ENCODE measurements around the gene SUCLG2. TPM values are rescaled to one million over a fixed set of nuclear protein-coding genes. Genes with fewer than 3 reads are reported as not detected.

Gene SUCLG2
- total and polyA plus RNA-seq, 10 of the 15 experiments (the other 5 are each of a cell fraction or from before 2014, with no cell fraction given) = 17.8 to 50.9 (median 37.2) TPM

GRCh38 chr3:67458896-67459530 is 195.4 kb downstream of the SUCLG2 start:
- H3K4me2 ChIP-seq (ENCODE audit: control insufficient read depth, insufficient read depth) = no peak overlapping the region
- POLR2A ChIA-PET = no interaction called here
- H3K4me1 ChIP-seq (ENCODE audit: control insufficient read depth, insufficient read depth, low read length) = no peaks in the 10 kb centered on the region
- no peak overlapping the region for H3K27ac ChIP-seq (ENCODE audit: control insufficient read depth, insufficient read depth)
- RAD21 ChIA-PET (ENCODE audit: unreplicated experiment) = no interaction called here
- SMC1A ChIA-PET (ENCODE audit: uncharacterized antibody, unreplicated experiment) = no interaction called here
- CTCF ChIA-PET = no interaction called here
- no peak for DNase-seq (ENCODE audit: low read depth, low spot score)
- intact Hi-C loops (cut with micrococcal nuclease; ENCODE audit: unreplicated experiment) (no loop called here), in situ Hi-C loops (cut with MboI) (no loop called here)
- WGBS (ENCODE audit: insufficient coverage, insufficient replicate concordance, low lambda C conversion rate, missing lambda C conversion rate) = 97% methylated on average over 4 of the region's 4 CpGs
- no peak overlapping the region for H3K9ac ChIP-seq (ENCODE audit: control insufficient read depth, insufficient read depth, low read length)
- ATAC-seq = no peak
- BruUV-seq (replicated peaks) = no TSS peak
- no peak overlapping the region for H2AFZ ChIP-seq (ENCODE audit: control insufficient read depth, low read depth, low read length)
- H3K79me2 ChIP-seq (ENCODE audit: control insufficient read depth, insufficient read depth, low read length) = no peaks in the 10 kb centered on the region
- H3K9me3 ChIP-seq (replicated peaks; ENCODE audit: control insufficient read depth, insufficient read depth, low read length) = no peaks in the 10 kb centered on the region
- H3K27me3 ChIP-seq (replicated peaks in 1 of 2; ENCODE audit: control insufficient read depth in 2 of 2, insufficient read depth in 2 of 2, low read length in 1 of 2) = no peaks in the 10 kb centered on the region
- FAIRE-seq = no peak
- no peak overlapping the region for H3K4me3 ChIP-seq
- TF ChIP-seq SMAD1 (IDR thresholded peaks at IDR 0.05; ENCODE audit: low read depth, partially characterized antibody) (no peak), WRNIP1 (IDR thresholded peaks at IDR 0.05; ENCODE audit: borderline replicate concordance, low read depth, low read length) (no peak), ESRRA (IDR thresholded peaks at IDR 0.05; ENCODE audit: low read length) (no peak), ZNF24 (IDR thresholded peaks at IDR 0.05) (no peak), POLR2AphosphoS5 (IDR thresholded peaks at IDR 0.05; ENCODE audit: low read length) (no peak), TCF3 (IDR thresholded peaks at IDR 0.05; ENCODE audit: borderline replicate concordance, insufficient read depth, low read depth, low read length) (no peak), IKZF2 (IDR thresholded peaks at IDR 0.05) (no peak), ZNF384 (IDR thresholded peaks at IDR 0.05; ENCODE audit: borderline replicate concordance, low read depth, low read length) (no peak)
- no peaks in the 10 kb centered on the region for H4K20me1 ChIP-seq (ENCODE audit: control insufficient read depth, insufficient read depth)
- no peaks in the 10 kb centered on the region for H3K36me3 ChIP-seq (ENCODE audit: control insufficient read depth in 2 of 2, insufficient read depth in 2 of 2, low read length in 1 of 2)

GRCh38 chr3:67458408-67458807 is 196.0 kb downstream of the SUCLG2 start:
- intact Hi-C loops (cut with micrococcal nuclease; ENCODE audit: unreplicated experiment) (no loop called here), in situ Hi-C loops (cut with MboI) (no loop called here)
- WGBS (ENCODE audit: insufficient coverage, insufficient replicate concordance, low lambda C conversion rate, missing lambda C conversion rate) = 90% methylated on average over 5 of the region's 5 CpGs
- no peaks in the 10 kb centered on the region for H3K79me2 ChIP-seq (ENCODE audit: control insufficient read depth, insufficient read depth, low read length)
- no peak overlapping the region for H3K4me2 ChIP-seq (ENCODE audit: control insufficient read depth, insufficient read depth)
- no TSS peak for BruUV-seq (replicated peaks)
- ATAC-seq (no peak), FAIRE-seq (no peak), DNase-seq (ENCODE audit: low read depth, low spot score) (no peak)
- POLR2A ChIA-PET = no interaction called here
- H3K27me3 ChIP-seq (replicated peaks in 1 of 2; ENCODE audit: control insufficient read depth in 2 of 2, insufficient read depth in 2 of 2, low read length in 1 of 2) = no peaks in the 10 kb centered on the region
- H2AFZ ChIP-seq (ENCODE audit: control insufficient read depth, low read depth, low read length) = no peak overlapping the region
- RAD21 ChIA-PET (ENCODE audit: unreplicated experiment) = no interaction called here
- H3K36me3 ChIP-seq (ENCODE audit: control insufficient read depth in 2 of 2, insufficient read depth in 2 of 2, low read length in 1 of 2) = no peaks in the 10 kb centered on the region
- H3K9me3 ChIP-seq (replicated peaks; ENCODE audit: control insufficient read depth, insufficient read depth, low read length) = no peaks in the 10 kb centered on the region
- H3K4me3 ChIP-seq = no peak overlapping the region
- CTCF ChIA-PET = no interaction called here
- no peak overlapping the region for H3K9ac ChIP-seq (ENCODE audit: control insufficient read depth, insufficient read depth, low read length)
- SMC1A ChIA-PET (ENCODE audit: uncharacterized antibody, unreplicated experiment) = interaction anchor here (1.4 kb wide), 1 partner anchor 25 kb away, joined by 4 read pairs; no protein-coding TSS in a partner anchor
- H3K27ac ChIP-seq (ENCODE audit: control insufficient read depth, insufficient read depth) = no peak overlapping the region
- no peaks in the 10 kb centered on the region for H4K20me1 ChIP-seq (ENCODE audit: control insufficient read depth, insufficient read depth)
- no peaks in the 10 kb centered on the region for H3K4me1 ChIP-seq (ENCODE audit: control insufficient read depth, insufficient read depth, low read length)
- TF ChIP-seq ZNF274 (IDR thresholded peaks at IDR 0.05; ENCODE audit: insufficient read depth, insufficient read length) = no peak
- no peak for TF ChIP-seq TCF12 (IDR thresholded peaks at IDR 0.05; ENCODE audit: low read depth, low read length)
- no peak for TF ChIP-seq RAD51 (IDR thresholded peaks at IDR 0.05)
- TF ChIP-seq SUZ12 (IDR thresholded peaks at IDR 0.05; ENCODE audit: unreplicated experiment) = no peak
- TF ChIP-seq KAT2A (conservative IDR thresholded peaks at IDR 0.05; ENCODE audit: control insufficient read depth, low read depth, low read length) = no peak
- TF ChIP-seq RUNX3 (IDR thresholded peaks at IDR 0.05; ENCODE audit: low read length) = no peak
- TF ChIP-seq ZNF622 (IDR thresholded peaks at IDR 0.05) = no peak
- no peak for TF ChIP-seq ZBTB40 (IDR thresholded peaks at IDR 0.05; ENCODE audit: borderline replicate concordance)
- no peak for TF ChIP-seq CHD4 (IDR thresholded peaks at IDR 0.05)
